Stimulated activated CD4-positive, alpha-beta T cell treated with anti-CD3 and anti-CD28 coated beads, Interleukin-15, amount 100 ng/mL, for 24 hours (primary cell): ENCODE data around the gene GUCY2C.

ENCODE experiments used
- DNase-seq: peaks from one replicate; pipeline ENCODE4 v3.0.0-alpha.2; 2020

The GUCY2C gene

DNA sequence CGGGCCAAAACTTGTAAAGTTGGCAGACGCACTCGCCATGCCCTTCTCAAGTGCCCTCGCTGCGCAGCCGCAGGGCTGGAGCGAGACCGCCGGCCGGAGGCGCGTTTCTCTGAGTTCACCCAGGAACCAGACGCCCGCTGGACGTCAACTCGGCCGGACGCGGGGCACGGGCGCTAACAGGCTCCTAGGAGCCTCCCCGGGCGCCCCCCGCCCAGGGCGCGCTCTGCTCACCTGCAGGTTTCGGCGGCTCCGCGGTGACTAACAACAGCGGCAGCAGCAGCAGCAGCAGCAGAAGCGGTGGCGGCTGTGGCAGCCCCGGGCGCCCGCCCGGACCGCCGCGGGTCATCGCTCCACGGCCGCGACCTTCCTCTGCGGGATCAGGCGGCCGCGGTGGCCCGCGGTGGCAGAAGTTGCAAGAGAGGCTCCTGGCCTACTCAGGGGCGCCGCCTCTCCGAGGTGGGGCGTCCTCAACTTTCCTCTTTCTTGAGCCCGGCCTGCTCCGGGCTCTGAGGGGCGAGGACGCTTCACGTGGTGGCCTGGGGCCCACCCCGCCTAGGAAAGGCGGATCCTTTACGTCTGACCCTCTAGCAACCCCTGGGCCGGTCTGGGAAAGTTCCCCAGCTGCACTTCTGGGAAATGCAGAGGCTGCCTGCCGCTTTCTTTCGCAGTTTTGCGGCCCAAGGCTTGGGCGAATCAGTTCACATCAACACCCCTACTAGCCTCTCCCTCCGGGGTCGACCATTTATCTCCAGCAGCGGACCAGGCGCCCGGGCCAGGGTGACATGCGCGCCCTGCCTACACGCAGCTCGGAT, 128.8 kb downstream of the GUCY2C start, which contains the start of gene PLBD1:
Gene PLBD1, minus strand, starts transcription at position 533 of the 812 bp plus-strand sequence. Its CDS starts 187 bp downstream, at position 346.
- DNase-seq, result peak; percentile 35

DNA sequence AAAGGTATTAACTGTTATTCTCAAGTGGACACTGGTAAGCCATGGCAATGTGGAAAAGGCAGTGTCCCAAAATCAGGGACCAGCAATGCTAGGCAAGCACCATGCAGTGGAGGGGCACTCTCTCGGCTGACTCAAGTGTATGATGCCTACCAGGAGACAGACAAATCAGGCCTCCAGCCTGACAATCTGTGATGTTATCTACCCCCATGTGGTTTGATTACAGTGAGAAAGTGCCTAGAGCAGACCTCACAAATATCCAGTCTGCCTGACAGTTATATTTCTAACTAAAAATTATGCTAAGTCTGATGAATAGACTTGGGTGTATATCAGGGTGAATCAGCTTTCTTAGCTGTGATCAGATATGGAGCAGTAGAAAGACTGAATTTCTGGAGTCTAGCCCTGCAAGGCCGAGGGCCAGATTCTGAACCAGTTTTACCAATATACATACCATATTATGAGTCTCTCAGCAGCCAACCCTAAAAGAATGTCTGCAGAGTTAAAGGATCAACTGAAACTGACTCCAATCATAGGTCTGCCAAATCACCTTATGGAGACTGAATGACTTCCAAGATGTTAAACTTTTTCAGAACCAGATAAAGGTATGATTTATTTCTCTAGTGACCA, 132.0 kb downstream of the GUCY2C start:
- DNase-seq, result no peak

DNA sequence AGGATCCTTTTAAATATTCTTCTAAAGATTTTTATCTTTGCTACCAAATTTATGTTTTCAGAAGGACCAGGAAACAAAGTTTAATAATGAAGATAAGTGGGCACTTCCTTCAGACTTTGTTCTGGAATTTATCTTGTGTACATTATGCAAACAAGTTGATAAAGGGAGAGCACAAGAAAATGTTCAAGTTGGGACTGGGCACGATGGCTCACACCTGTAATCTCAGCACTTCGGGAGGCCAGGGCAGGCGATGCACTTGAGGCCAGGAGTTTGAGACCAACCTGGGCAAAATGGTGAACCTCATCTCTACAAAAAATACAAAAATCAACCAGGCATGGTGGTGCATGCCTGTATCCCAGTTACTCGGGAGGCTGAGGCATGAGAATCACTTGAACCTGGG, 133.4 kb downstream of the GUCY2C start:
- DNase-seq, result no peak
